Neuronal stem cell (in vitro differentiated cells): Measurements from ENCODE around the gene PSMB7.

Source experiments
- DNase-seq: peaks from one replicate; pipeline ENCODE4 v3.0.0-alpha.2; 2013; ENCODE audit warnings: low spot score
- H2AFZ ChIP-seq: one replicate; pipeline ENCODE4 v1.6.1; 2013; ENCODE audit warnings: mild to moderate bottlenecking, low read length, inconsistent platforms
- H2AK5ac ChIP-seq: 2 replicates; pipeline ENCODE4 v1.6.1; 2013; ENCODE audit warnings: low read depth, mild to moderate bottlenecking, inconsistent platforms, low read length, moderate library complexity, mixed read lengths
- H2BK120ac ChIP-seq: 2 replicates; pipeline ENCODE4 v1.6.1; 2013; ENCODE audit warnings: low read depth, mild to moderate bottlenecking, inconsistent platforms, low read length, moderate library complexity, mixed read lengths
- H2BK12ac ChIP-seq: one replicate; pipeline ENCODE4 v1.6.1; 2013; ENCODE audit warnings: low read length, inconsistent platforms
- H2BK15ac ChIP-seq: 2 replicates; pipeline ENCODE4 v1.6.1; 2013; ENCODE audit warnings: mild to moderate bottlenecking, low read length, inconsistent platforms, mixed read lengths
- H2BK5ac ChIP-seq: one replicate; pipeline ENCODE4 v1.6.1; 2013; ENCODE audit warnings: inconsistent platforms, mild to moderate bottlenecking, low read length, moderate library complexity
- H3K14ac ChIP-seq: one replicate; pipeline ENCODE4 v1.6.1; 2013; ENCODE audit warnings: low read length, inconsistent platforms
- H3K18ac ChIP-seq: 2 replicates; pipeline ENCODE4 v1.6.1; 2013; ENCODE audit warnings: low read length, inconsistent platforms
- H3K23ac ChIP-seq: 2 replicates; pipeline ENCODE4 v1.6.1; 2013; ENCODE audit warnings: low read depth, mild to moderate bottlenecking, mixed read lengths, low read length, inconsistent platforms; ENCODE audit not compliant: poor library complexity
- H3K27ac ChIP-seq: replicated peaks from 3 replicates; pipeline ENCODE4 v1.5.1; 2013; ENCODE audit warnings: low read length, inconsistent platforms
- H3K27me3 ChIP-seq, 3 experiments: 2 replicates each; pipeline ENCODE4 v1.6.1; 2013; ENCODE audit warnings: low read length in 3 of 3, mild to moderate bottlenecking in 2 of 3, inconsistent platforms in 1 of 3, low read depth in 1 of 3, mixed read lengths in 1 of 3, moderate library complexity in 1 of 3; ENCODE audit not compliant: control insufficient read depth in 3 of 3, insufficient read depth in 3 of 3
- H3K36me3 ChIP-seq, 2 donors: replicated peaks in 1 of 2; 2 replicates each; pipeline ENCODE4 v1.6.1; 2013; ENCODE audit warnings: low read length in 2 of 2; ENCODE audit not compliant: control insufficient read depth in 2 of 2, insufficient read depth in 2 of 2
- H3K4ac ChIP-seq: 2 replicates; pipeline ENCODE4 v1.6.1; 2013; ENCODE audit warnings: inconsistent platforms, mild to moderate bottlenecking, low read length, moderate library complexity
- H3K4me1 ChIP-seq, 2 donors: 1 replicate in 1 of 2; 2 replicates in 1 of 2; pipeline ENCODE4 v1.6.1; 2013; ENCODE audit warnings: low read length in 2 of 2, low read depth in 1 of 2; ENCODE audit not compliant: control insufficient read depth in 2 of 2, insufficient read depth in 1 of 2
- H3K4me2 ChIP-seq: one replicate; pipeline ENCODE4 v1.6.1; 2013; ENCODE audit warnings: mild to moderate bottlenecking, low read length, inconsistent platforms; ENCODE audit not compliant: insufficient read depth, poor library complexity, severe bottlenecking
- H3K4me3 ChIP-seq, 2 donors: 2 replicates each; pipeline ENCODE4 v1.5.1; 2013; ENCODE audit warnings: low read length in 2 of 2, mild to moderate bottlenecking in 2 of 2, inconsistent platforms in 1 of 2, moderate library complexity in 1 of 2
- H3K79me1 ChIP-seq: one replicate; pipeline ENCODE4 v1.6.1; 2013; ENCODE audit warnings: low read depth, mild to moderate bottlenecking, inconsistent platforms, low read length, moderate library complexity
- H3K9ac ChIP-seq: one replicate; pipeline ENCODE4 v1.6.1; 2013; ENCODE audit warnings: mild to moderate bottlenecking, low read depth, low read length, inconsistent platforms; ENCODE audit not compliant: poor library complexity
- H3K9me3 ChIP-seq, 2 donors: replicated peaks in 1 of 2; 2 replicates each; pipeline versions ENCODE3 to v1.6.1; 2013; ENCODE audit warnings: low read length in 2 of 2, mild to moderate bottlenecking in 2 of 2, inconsistent platforms in 1 of 2, low read depth in 1 of 2, mixed read lengths in 1 of 2, moderate library complexity in 1 of 2; ENCODE audit not compliant: control insufficient read depth in 2 of 2, insufficient read depth in 1 of 2
- H4K8ac ChIP-seq: one replicate; pipeline ENCODE4 v1.6.1; 2013; ENCODE audit warnings: low read depth, mild to moderate bottlenecking, inconsistent platforms, low read length, moderate library complexity
- H4K91ac ChIP-seq: one replicate; pipeline ENCODE4 v1.6.1; 2013; ENCODE audit warnings: low read length, low read depth, mild to moderate bottlenecking, inconsistent platforms; ENCODE audit not compliant: poor library complexity
- WGBS, 2 donors: extraction: QIAGEN DNeasy Blood & Tissue Kit; methylation state at CpG; one replicate each; pipeline ENCODE4 v1.1.7; 2013; ENCODE audit warnings: missing lambda C conversion rate in 2 of 2, mixed read lengths in 1 of 2; ENCODE audit not compliant: insufficient read length in 2 of 2, insufficient replicate concordance in 1 of 2; ENCODE audit errors: extremely low coverage in 2 of 2; 5-methylcytosine and 5-hydroxymethylcytosine counted together

Gene PSMB7

GRCh38 chr9:124345063-124345462 lies 70.2 kb downstream of the PSMB7 start:
- no peak overlapping the region for H4K8ac ChIP-seq
- no peaks in the 10 kb centered on the region for H3K27me3 ChIP-seq
- no peak overlapping the region for H3K18ac ChIP-seq
- H3K23ac ChIP-seq = no peak overlapping the region
- H2BK15ac ChIP-seq = no peak overlapping the region
- H3K14ac ChIP-seq = no peak overlapping the region
- WGBS, 2 donors = no CpG with 5 or more reads among the region's 14 CpGs
- peaks cover 5 to 24% of the 10 kb centered on the region in 2 donors for H3K4me1 ChIP-seq
- H3K9ac ChIP-seq = peak overlapping the region; percentile 10
- H2AK5ac ChIP-seq = peak overlapping the region; percentile 66
- H3K27ac ChIP-seq = no peak overlapping the region
- H3K4me2 ChIP-seq = no peak overlapping the region
- peaks cover 12% of the 10 kb centered on the region for H3K79me1 ChIP-seq
- H2BK120ac ChIP-seq = no peak overlapping the region
- H2AFZ ChIP-seq = no peak overlapping the region
- no peak overlapping the region for H3K4ac ChIP-seq
- no peak overlapping the region for H2BK12ac ChIP-seq
- H3K4me3 ChIP-seq = no peak overlapping the region
- no peak for DNase-seq
- peaks cover 32 to 95% of the 10 kb centered on the region in 2 donors for H3K36me3 ChIP-seq
- H4K91ac ChIP-seq = no peak overlapping the region
- no peak overlapping the region for H2BK5ac ChIP-seq
- H3K9me3 ChIP-seq = peaks cover 0 to 2% of the 10 kb centered on the region in 2 donors

- Histone ChIP-seq H3K27ac (no peak overlapping the region), H2AFZ (no peak overlapping the region), H3K23ac (no peak overlapping the region), H3K4me1 (peaks cover 5 to 25% of the 10 kb centered on the region in 2 donors), H3K79me1 (peaks cover 12% of the 10 kb centered on the region), H3K4me2 (no peak overlapping the region), H3K27me3 (no peaks in the 10 kb centered on the region), H3K4me3 (no peak overlapping the region), H3K14ac (no peak overlapping the region), H2BK5ac (no peak overlapping the region), H4K8ac (no peak overlapping the region), H3K9ac (no peak overlapping the region), H3K4ac (no peak overlapping the region), H3K18ac (no peak overlapping the region), H4K91ac (no peak overlapping the region), H3K9me3 (peaks cover 0 to 2% of the 10 kb centered on the region in 2 donors), H2BK15ac (no peak overlapping the region), H3K36me3 (peaks cover 34 to 93% of the 10 kb centered on the region in 2 donors), H2BK12ac (no peak overlapping the region), H2AK5ac (peak overlapping the region; percentile 66), H2BK120ac (no peak overlapping the region)
- no CpG with 5 or more reads among the region's 29 CpGs for WGBS, 2 donors
- DNase-seq = no peak
Observed at GRCh38 chr9:124344291-124345050, 70.8 kb downstream of the PSMB7 start.

- Histone ChIP-seq H3K36me3 (peaks cover 31 to 90% of the 10 kb centered on the region in 2 donors), H3K4ac (no peak overlapping the region), H2BK5ac (no peak overlapping the region), H3K27ac (peak overlapping the region; percentile 49), H4K91ac (no peak overlapping the region), H3K4me1 (peaks cover 9 to 29% of the 10 kb centered on the region in 2 donors), H2BK12ac (no peak overlapping the region), H2BK120ac (no peak overlapping the region), H2BK15ac (peak overlapping the region; percentile 25), H3K9ac (peak overlapping the region; percentile 7), H3K14ac (no peak overlapping the region), H2AFZ (no peak overlapping the region), H3K4me3 (no peak overlapping the region), H3K79me1 (peaks cover 10% of the 10 kb centered on the region), H3K27me3 (no peaks in the 10 kb centered on the region), H3K9me3 (peaks cover 0 to 2% of the 10 kb centered on the region in 2 donors), H3K18ac (peak overlapping the region; percentile 66), H3K4me2 (no peak overlapping the region), H2AK5ac (peak overlapping the region; percentile 40), H3K23ac (no peak overlapping the region), H4K8ac (no peak overlapping the region)
- DNase-seq = no peak
- no CpG with 5 or more reads among the region's 23 CpGs for whole genome bisulfite sequencing, 2 donors
Observed at GRCh38 chr9:124343533-124344290, 71.5 kb downstream of the PSMB7 start.
